NT2/D1 (cell line): Measurements from ENCODE around the gene CYP2E1.
"Not testable (repeated sequence)": the region's sequence is repeated elsewhere in the genome, so short reads cannot be mapped to it uniquely, and the experiment has no call there.

Experiments used
- SUZ12 ChIP-seq: IDR thresholded peaks from 2 replicates; pipeline ENCODE4 v1.6.1; 2011; ENCODE audit not compliant: insufficient read length, insufficient read depth; ENCODE audit errors: extremely low read depth
- ZNF274 ChIP-seq: IDR thresholded peaks from 2 replicates; pipeline ENCODE4 v1.6.1; 2011; ENCODE audit warnings: mild to moderate bottlenecking, low read depth, low read length

GRCh38 chr10:133518517-133518916 is 8.6 kb upstream of the CYP2E1 start:
- TF ChIP-seq ZNF274, SUZ12: not testable (repeated sequence)
